Measurements from ENCODE around the gene COMT. TPM values are rescaled to one million over a fixed set of nuclear protein-coding genes. Genes with fewer than 3 reads are reported as not detected.

The COMT gene
- total and polyA plus RNA-seq, 9 of the 15 experiments (the other 6 are each of a cell fraction or from before 2014, with no cell fraction given) = 12.5 to 351 (median 155) TPM

DNA sequence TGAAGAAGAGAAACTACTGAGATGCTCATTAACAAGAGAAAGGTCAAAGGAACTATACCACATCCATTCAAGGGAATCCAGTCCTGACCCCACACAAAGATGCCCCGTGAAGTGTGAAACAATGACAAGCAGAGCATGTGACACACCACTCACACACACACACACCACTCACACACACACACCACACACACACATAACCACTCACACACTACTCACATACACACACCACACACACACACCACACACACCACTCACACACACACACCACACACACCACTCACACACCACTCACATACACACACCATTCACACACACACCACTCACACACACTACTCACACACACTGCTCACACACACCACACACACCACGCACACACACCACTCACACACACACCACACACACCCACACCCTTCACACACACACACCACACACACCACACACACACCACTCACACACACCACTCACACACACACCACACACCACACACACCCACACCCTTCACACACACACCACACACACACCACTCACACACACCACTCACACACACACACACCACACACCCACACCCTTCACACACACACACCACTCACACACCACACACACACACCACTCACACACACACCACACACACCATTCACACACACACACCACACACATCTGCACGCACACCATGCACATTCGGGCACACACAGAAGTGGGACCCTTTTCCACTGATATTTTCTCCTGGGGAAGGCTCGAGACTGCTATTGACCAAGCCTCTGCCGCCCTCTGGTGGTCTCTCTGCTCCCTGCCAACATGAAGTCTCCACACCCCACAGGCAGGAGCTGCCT lies 32.0 kb upstream of the COMT start (continued):
- 0 out of 2 replicates have a peak, but pooled peaks have one; percentile 63 for TF ChIP-seq ZNF764 (CRISPR knock-in tag; IDR thresholded peaks at IDR 0.05; ENCODE audit: low read depth)
- no peak; the same call in 1 of the 2 replicates for TF ChIP-seq MBD2 (IDR thresholded peaks at IDR 0.05; ENCODE audit: borderline replicate concordance, low read depth)
- peak; percentile 59 to 94; a peak in 2 of 4 replicates for TF ChIP-seq HDAC1 (IDR thresholded peaks at IDR 0.05)
- TF ChIP-seq FOXK2 (conservative IDR thresholded peaks at IDR 0.05 in 1 of 2, IDR thresholded peaks at IDR 0.05 in 1 of 2; ENCODE audit: low read depth in 2 of 2) = peak; percentile 75 to 85
- TF ChIP-seq MTA3 (IDR thresholded peaks at IDR 0.05; ENCODE audit: borderline replicate concordance) = 0 out of 2 replicates have a peak, but pooled peaks have one; percentile 75
- TF ChIP-seq U2AF2 (optimal IDR thresholded peaks at IDR 0.05; ENCODE audit: low read depth, low read length) = no peak
- no peak for TF ChIP-seq CREB1 (IDR thresholded peaks at IDR 0.05)
- no peak for TF ChIP-seq CREB1 (CRISPR knock-in tag; IDR thresholded peaks at IDR 0.05)
- TF ChIP-seq SNRNP70 (optimal IDR thresholded peaks at IDR 0.05; ENCODE audit: low read depth, low read length) = no peak
- peak; percentile 79 for TF ChIP-seq NFIC (IDR thresholded peaks at IDR 0.05)
- TF ChIP-seq ZC3H11A (IDR thresholded peaks at IDR 0.05; ENCODE audit: low read depth, low read length) = peak; percentile 94
- peak; percentile 78 to 83 for TF ChIP-seq TRIM24 (IDR thresholded peaks at IDR 0.05)
- TF ChIP-seq TBP (optimal IDR thresholded peaks at IDR 0.05; ENCODE audit: low read depth, low read length) = peak; percentile 52
- TF ChIP-seq MYNN (IDR thresholded peaks at IDR 0.05) = peak; percentile 51; the same call in 1 of the 2 replicates
- no peak for TF ChIP-seq MYNN (CRISPR knock-in tag; IDR thresholded peaks at IDR 0.05)
- TF ChIP-seq ZNF75A (CRISPR knock-in tag; IDR thresholded peaks at IDR 0.05) = no peak
- TF ChIP-seq HLTF (IDR thresholded peaks at IDR 0.05) = peak; percentile 100
- TF ChIP-seq ETS2 (tag; IDR thresholded peaks at IDR 0.05; ENCODE audit: borderline replicate concordance, poor library complexity, severe bottlenecking) = no peak
- no peak for TF ChIP-seq HMG20B (CRISPR knock-in tag; IDR thresholded peaks at IDR 0.05)
- no peak for TF ChIP-seq KLF1 (tag; IDR thresholded peaks at IDR 0.05)
- TF ChIP-seq POLR2AphosphoS5 (IDR thresholded peaks at IDR 0.05; ENCODE audit: control insufficient read depth, insufficient read depth, low read depth, low read length) = no peak
- TF ChIP-seq HSF4 (CRISPR knock-in tag; IDR thresholded peaks at IDR 0.05; ENCODE audit: borderline replicate concordance) = peak; percentile 34; the same call in 1 of the 2 replicates
- TF ChIP-seq, protein P1, sequence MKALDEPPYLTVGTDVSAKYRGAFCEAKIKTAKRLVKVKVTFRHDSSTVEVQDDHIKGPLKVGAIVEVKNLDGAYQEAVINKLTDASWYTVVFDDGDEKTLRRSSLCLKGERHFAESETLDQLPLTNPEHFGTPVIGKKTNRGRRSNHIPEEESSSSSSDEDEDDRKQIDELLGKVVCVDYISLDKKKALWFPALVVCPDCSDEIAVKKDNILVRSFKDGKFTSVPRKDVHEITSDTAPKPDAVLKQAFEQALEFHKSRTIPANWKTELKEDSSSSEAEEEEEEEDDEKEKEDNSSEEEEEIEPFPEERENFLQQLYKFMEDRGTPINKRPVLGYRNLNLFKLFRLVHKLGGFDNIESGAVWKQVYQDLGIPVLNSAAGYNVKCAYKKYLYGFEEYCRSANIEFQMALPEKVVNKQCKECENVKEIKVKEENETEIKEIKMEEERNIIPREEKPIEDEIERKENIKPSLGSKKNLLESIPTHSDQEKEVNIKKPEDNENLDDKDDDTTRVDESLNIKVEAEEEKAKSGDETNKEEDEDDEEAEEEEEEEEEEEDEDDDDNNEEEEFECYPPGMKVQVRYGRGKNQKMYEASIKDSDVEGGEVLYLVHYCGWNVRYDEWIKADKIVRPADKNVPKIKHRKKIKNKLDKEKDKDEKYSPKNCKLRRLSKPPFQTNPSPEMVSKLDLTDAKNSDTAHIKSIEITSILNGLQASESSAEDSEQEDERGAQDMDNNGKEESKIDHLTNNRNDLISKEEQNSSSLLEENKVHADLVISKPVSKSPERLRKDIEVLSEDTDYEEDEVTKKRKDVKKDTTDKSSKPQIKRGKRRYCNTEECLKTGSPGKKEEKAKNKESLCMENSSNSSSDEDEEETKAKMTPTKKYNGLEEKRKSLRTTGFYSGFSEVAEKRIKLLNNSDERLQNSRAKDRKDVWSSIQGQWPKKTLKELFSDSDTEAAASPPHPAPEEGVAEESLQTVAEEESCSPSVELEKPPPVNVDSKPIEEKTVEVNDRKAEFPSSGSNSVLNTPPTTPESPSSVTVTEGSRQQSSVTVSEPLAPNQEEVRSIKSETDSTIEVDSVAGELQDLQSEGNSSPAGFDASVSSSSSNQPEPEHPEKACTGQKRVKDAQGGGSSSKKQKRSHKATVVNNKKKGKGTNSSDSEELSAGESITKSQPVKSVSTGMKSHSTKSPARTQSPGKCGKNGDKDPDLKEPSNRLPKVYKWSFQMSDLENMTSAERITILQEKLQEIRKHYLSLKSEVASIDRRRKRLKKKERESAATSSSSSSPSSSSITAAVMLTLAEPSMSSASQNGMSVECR (CRISPR knock-in tag; IDR thresholded peaks at IDR 0.05) = no peak
- peak; percentile 50; the same call in 1 of the 2 replicates for TF ChIP-seq CHD2 (IDR thresholded peaks at IDR 0.05; ENCODE audit: low read depth, low read length)
- TF ChIP-seq ZSCAN32 (CRISPR knock-in tag; IDR thresholded peaks at IDR 0.05) = 0 out of 2 replicates have a peak, but pooled peaks have one; percentile 2
- TF ChIP-seq NFYB (IDR thresholded peaks at IDR 0.05; ENCODE audit: extremely low read depth, insufficient read length) = no peak
- TF ChIP-seq SUPT5H (IDR thresholded peaks at IDR 0.05) = peak; percentile 73; the same call in 1 of the 2 replicates
- TF ChIP-seq FIP1L1 (IDR thresholded peaks at IDR 0.05; ENCODE audit: low read depth, low read length, poor library complexity, severe bottlenecking) = no peak
